Natural killer cell (primary cell): ENCODE data around the gene BANF1. TPM values are rescaled to one million over a fixed set of nuclear protein-coding genes. Genes with fewer than 3 reads are reported as not detected.

ENCODE experiments used
- ATAC-seq, 3 donors: fragments of 150-1000 bp in 2 of 3; fragments of 200-7000 bp in 1 of 3; cut with Tn5 transposase; 1 replicate in 1 of 3; 2 replicates in 2 of 3; pipeline ENCODE4 v1.10.0; 2021; ENCODE audit warnings: mild to moderate bottlenecking in 2 of 3, moderate library complexity in 2 of 3
- DNase-seq, 2 donors: peaks; one replicate each; pipeline versions ENCODE4 v3.0.0 to v3.0.0-alpha.2; 2013 to 2021; ENCODE audit warnings: mixed read lengths in 1 of 2
- H3K27ac ChIP-seq: one replicate; pipeline ENCODE4 v1.5.1; 2013; ENCODE audit warnings: mild to moderate bottlenecking, low read length
- H3K27me3 ChIP-seq: one replicate; pipeline ENCODE4 v1.6.1; 2013; ENCODE audit warnings: low read length; ENCODE audit not compliant: control insufficient read depth, insufficient read depth
- H3K36me3 ChIP-seq: one replicate; pipeline ENCODE4 v1.6.1; 2013; ENCODE audit warnings: low read length; ENCODE audit not compliant: control insufficient read depth, insufficient read depth
- H3K4me1 ChIP-seq: one replicate; pipeline ENCODE4 v1.6.1; 2013; ENCODE audit warnings: low read length; ENCODE audit not compliant: control insufficient read depth, insufficient read depth
- H3K4me3 ChIP-seq: one replicate; pipeline ENCODE4 v1.5.1; 2013; ENCODE audit warnings: low read length
- H3K9me3 ChIP-seq: one replicate; pipeline ENCODE4 v1.6.1; 2013; ENCODE audit warnings: low read length; ENCODE audit not compliant: control insufficient read depth, insufficient read depth
- H3K27ac Mint-ChIP-seq, 2 donors: one replicate each; pipeline ENCODE4 v1.8.0; 2022; ENCODE audit warnings: mild to moderate bottlenecking in 2 of 2, mixed read lengths in 2 of 2, moderate library complexity in 1 of 2
- H3K27me3 Mint-ChIP-seq, 2 donors: one replicate each; pipeline ENCODE4 v1.8.0; 2022; ENCODE audit warnings: low read depth in 2 of 2, mixed read lengths in 2 of 2
- H3K36me3 Mint-ChIP-seq: one replicate; pipeline ENCODE4 v1.8.0; 2022; ENCODE audit warnings: mixed read lengths
- H3K4me1 Mint-ChIP-seq, 2 donors: one replicate each; pipeline ENCODE4 v1.8.0; 2022; ENCODE audit warnings: mixed read lengths in 2 of 2
- H3K4me3 Mint-ChIP-seq: one replicate; pipeline ENCODE4 v1.8.0; 2022; ENCODE audit warnings: mild to moderate bottlenecking, moderate library complexity, mixed read lengths
- H3K9me3 Mint-ChIP-seq, 2 donors: one replicate each; pipeline ENCODE4 v1.8.0; 2022; ENCODE audit warnings: mixed read lengths in 2 of 2
- WGBS: methylation state at CpG from one replicate; pipeline ENCODE4 v1.1.7; 2013; ENCODE audit warnings: missing lambda C conversion rate; ENCODE audit not compliant: insufficient coverage; 5-methylcytosine and 5-hydroxymethylcytosine counted together
- intact Hi-C: fragments of 100-400 bp; cut with micrococcal nuclease; formaldehyde crosslinking; loops from one replicate; pipeline ENCODE4 v1.14.2; 2022
- total RNA-seq, 4 donors: library from RNA; stranded (reverse); fragments of 120-200 nt in 1 of 4; gene quantifications; one replicate each; pipeline versions ENCODE4 v1.2.3 to v1.2.4, GENCODE V29; 2013 to 2022
- TF ChIP-seq, protein P1 (sequence below): fragments of 200-600 bp; IDR thresholded peaks from one replicate; pipeline ENCODE4 v1.8.0; 2022; ENCODE audit warnings: antibody characterized with exemption

Gene BANF1
- total RNA-seq, 3 donors from 2014 or later (not counting 1 experiment from before 2014, with no cell fraction given): 87.8 to 107 (median 90.4) TPM

DNA sequence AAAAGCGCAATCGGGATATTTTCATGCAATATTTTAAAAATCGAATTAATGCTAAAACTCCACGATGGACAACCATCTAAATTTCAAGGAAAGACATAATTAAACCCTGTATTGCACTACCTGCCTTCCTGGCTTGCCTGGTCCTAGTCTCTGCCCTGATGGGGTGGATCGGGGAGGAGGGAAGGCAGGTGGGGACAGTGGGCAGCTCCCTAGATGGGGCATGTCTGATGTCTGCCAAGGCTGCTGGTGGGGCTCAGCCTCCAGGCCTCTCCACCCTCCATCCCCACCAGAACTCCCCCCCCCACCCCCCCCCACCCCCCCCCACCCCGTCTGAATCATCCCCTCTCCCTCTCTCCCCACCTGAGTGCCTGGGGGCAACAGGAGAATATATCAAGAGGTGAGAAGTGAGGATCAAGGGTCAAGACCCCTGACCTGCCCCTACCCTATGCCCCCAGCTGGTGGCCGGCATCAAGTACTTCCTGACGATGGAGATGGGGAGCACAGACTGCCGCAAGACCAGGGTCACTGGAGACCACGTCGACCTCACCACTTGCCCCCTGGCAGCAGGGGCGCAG is 10.2 kb downstream of the BANF1 start:
- no peak for ATAC-seq

DNA sequence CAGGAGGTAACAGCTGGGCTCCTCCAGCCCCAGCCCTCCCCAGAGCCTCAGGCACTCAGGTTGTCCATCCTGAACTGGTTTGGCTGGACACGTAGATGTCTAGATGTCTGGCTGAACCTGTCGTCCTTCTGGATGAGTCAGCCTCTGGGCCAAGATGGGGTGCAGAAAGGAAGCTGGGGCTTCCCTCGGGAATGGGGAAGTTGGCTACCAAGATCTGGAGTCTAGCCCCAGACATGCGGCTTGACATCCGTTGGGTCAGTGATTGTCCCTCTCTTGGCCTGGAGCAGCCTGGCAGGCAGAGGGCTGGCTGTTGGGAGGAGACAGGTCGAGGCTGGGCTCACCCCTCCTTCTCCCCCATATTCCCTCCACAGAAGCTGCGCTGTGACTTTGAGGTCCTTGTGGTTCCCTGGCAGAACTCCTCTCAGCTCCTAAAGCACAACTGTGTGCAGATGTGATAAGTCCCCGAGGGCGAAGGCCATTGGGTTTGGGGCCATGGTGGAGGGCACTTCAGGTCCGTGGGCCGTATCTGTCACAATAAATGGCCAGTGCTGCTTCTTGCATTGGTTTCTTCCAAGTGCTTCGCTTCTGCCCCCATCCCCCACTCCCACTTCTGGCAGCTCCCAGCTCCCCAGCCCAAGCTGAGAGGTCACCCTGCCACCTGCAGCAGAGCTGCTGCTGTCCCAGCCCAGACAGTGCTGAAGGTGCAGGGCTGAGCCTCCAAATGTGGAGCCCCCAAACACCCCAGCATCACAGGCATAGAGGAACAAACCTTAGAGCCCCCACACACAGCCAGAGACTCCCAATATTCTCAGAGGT is 10.9 kb downstream of the BANF1 start:
- Histone ChIP-seq H3K36me3 (no peaks in the 10 kb centered on the region), H3K4me3 (no peak overlapping the region), H3K4me1 (peaks cover 5% of the 10 kb centered on the region), H3K27ac (no peak overlapping the region), H3K9me3 (no peaks in the 10 kb centered on the region), H3K27me3 (peaks cover 18% of the 10 kb centered on the region)
- Mint-ChIP-seq H3K27me3 (peaks cover 4 to 7% of the 10 kb centered on the region in 2 donors), H3K36me3 (no peaks in the 10 kb centered on the region), H3K27ac (no peak overlapping the region), H3K9me3 (no peaks in the 10 kb centered on the region), H3K4me1 (peaks cover 0 to 10% of the 10 kb centered on the region in 2 donors), H3K4me3 (no peak overlapping the region)
- ATAC-seq (peak in 1 of 3 donors; percentile 30), DNase-seq (no peak)
- 26% methylated on average over 12 of the region's 12 CpGs for WGBS
- TF ChIP-seq, protein P1, sequence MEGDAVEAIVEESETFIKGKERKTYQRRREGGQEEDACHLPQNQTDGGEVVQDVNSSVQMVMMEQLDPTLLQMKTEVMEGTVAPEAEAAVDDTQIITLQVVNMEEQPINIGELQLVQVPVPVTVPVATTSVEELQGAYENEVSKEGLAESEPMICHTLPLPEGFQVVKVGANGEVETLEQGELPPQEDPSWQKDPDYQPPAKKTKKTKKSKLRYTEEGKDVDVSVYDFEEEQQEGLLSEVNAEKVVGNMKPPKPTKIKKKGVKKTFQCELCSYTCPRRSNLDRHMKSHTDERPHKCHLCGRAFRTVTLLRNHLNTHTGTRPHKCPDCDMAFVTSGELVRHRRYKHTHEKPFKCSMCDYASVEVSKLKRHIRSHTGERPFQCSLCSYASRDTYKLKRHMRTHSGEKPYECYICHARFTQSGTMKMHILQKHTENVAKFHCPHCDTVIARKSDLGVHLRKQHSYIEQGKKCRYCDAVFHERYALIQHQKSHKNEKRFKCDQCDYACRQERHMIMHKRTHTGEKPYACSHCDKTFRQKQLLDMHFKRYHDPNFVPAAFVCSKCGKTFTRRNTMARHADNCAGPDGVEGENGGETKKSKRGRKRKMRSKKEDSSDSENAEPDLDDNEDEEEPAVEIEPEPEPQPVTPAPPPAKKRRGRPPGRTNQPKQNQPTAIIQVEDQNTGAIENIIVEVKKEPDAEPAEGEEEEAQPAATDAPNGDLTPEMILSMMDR: no peak
- intact Hi-C loops: no loop called here

More for the DNA sequence above, 10.2 kb downstream of the BANF1 start:
- WGBS: 71% methylated on average over 11 of the region's 12 CpGs
- peaks cover 0 to 10% of the 10 kb centered on the region in 2 donors for H3K4me1 Mint-ChIP-seq
- peaks cover 5% of the 10 kb centered on the region for H3K4me1 ChIP-seq
- no peaks in the 10 kb centered on the region for H3K36me3 Mint-ChIP-seq
- no peaks in the 10 kb centered on the region for H3K9me3 Mint-ChIP-seq
- H3K4me3 Mint-ChIP-seq: no peak overlapping the region
- H3K27me3 ChIP-seq: peaks cover 18% of the 10 kb centered on the region
- peaks cover 4 to 7% of the 10 kb centered on the region in 2 donors for H3K27me3 Mint-ChIP-seq
- no peak for DNase-seq
- no peaks in the 10 kb centered on the region for H3K36me3 ChIP-seq
- intact Hi-C loops: no loop called here
- no peaks in the 10 kb centered on the region for H3K9me3 ChIP-seq
- no peak overlapping the region for H3K4me3 ChIP-seq
- TF ChIP-seq, protein P1: no peak
- H3K27ac Mint-ChIP-seq: no peak overlapping the region
- H3K27ac ChIP-seq: no peak overlapping the region

DNA sequence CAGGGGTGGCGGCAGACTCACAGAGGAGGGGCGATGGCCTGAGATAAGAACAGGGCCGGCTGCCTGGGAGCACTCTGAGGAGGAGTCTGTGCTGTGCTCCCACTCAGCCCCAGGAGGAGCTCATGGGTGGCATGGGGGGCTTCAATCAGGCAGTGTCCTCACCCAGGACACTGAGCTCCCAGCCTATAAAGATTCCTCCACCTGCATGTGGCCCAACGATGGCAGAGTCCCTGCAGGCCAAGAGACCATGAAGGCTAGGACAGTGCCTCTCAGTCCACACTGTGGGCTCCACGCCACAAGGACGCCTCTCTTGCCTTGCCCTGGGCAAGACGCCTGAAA is 11.4 kb downstream of the BANF1 start:
- 89% methylated on average over 7 of the region's 7 CpGs for WGBS
- ATAC-seq: no peak
- no peak overlapping the region for H3K27ac Mint-ChIP-seq
- H3K36me3 ChIP-seq: no peaks in the 10 kb centered on the region
- no peak for DNase-seq
- no peak overlapping the region for H3K4me3 Mint-ChIP-seq
- no peaks in the 10 kb centered on the region for H3K9me3 Mint-ChIP-seq
- peaks cover 0 to 10% of the 10 kb centered on the region in 2 donors for H3K4me1 Mint-ChIP-seq
- no peak overlapping the region for H3K4me3 ChIP-seq
- peaks cover 18% of the 10 kb centered on the region for H3K27me3 ChIP-seq
- H3K27ac ChIP-seq: no peak overlapping the region
- no peaks in the 10 kb centered on the region for H3K9me3 ChIP-seq
- peaks cover 5% of the 10 kb centered on the region for H3K4me1 ChIP-seq
- intact Hi-C loops: no loop called here
- TF ChIP-seq, protein P1: no peak
- no peaks in the 10 kb centered on the region for H3K36me3 Mint-ChIP-seq
- peaks cover 4 to 7% of the 10 kb centered on the region in 2 donors for H3K27me3 Mint-ChIP-seq
